OCI-LY7 (cell line): ENCODE measurements around the gene UBE3C.

Experiments used
- EZH2phosphoT487 ChIP-seq: fragments of 200-600 bp; sonication (generic); IDR thresholded peaks from 2 replicates; pipeline ENCODE4 v1.6.1; 2018; ENCODE audit warnings: low read depth, borderline replicate concordance, mild to moderate bottlenecking, mixed run types, antibody characterized with exemption, low read length, moderate library complexity, mixed read lengths
- TF ChIP-seq, protein P1 (sequence below): fragments of 200-600 bp; sonication (generic); conservative IDR thresholded peaks from 2 replicates; pipeline ENCODE4 v1.5.1; 2014; ENCODE audit warnings: mild to moderate bottlenecking, antibody characterized with exemption, low read length, moderate library complexity, mixed read lengths

DNA sequence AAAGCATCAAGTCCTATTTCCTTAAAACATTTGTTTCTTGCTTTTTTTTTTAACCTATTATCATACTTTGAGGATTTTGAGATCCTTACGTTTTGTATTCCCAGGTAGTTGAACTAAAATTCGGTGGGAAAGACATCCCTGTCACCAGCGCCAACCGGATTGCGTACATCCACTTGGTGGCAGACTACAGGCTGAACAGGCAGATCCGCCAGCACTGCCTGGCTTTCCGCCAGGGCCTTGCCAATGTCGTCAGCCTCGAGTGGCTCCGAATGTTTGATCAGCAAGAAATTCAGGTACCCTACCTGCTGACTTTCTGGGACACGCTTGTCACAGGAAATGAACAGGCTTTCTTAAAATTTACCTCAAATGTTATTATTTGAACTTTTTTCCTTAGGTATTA is 115.1 kb downstream of the UBE3C start:
- TF ChIP-seq, protein P1, sequence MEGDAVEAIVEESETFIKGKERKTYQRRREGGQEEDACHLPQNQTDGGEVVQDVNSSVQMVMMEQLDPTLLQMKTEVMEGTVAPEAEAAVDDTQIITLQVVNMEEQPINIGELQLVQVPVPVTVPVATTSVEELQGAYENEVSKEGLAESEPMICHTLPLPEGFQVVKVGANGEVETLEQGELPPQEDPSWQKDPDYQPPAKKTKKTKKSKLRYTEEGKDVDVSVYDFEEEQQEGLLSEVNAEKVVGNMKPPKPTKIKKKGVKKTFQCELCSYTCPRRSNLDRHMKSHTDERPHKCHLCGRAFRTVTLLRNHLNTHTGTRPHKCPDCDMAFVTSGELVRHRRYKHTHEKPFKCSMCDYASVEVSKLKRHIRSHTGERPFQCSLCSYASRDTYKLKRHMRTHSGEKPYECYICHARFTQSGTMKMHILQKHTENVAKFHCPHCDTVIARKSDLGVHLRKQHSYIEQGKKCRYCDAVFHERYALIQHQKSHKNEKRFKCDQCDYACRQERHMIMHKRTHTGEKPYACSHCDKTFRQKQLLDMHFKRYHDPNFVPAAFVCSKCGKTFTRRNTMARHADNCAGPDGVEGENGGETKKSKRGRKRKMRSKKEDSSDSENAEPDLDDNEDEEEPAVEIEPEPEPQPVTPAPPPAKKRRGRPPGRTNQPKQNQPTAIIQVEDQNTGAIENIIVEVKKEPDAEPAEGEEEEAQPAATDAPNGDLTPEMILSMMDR: no peak
- TF ChIP-seq EZH2phosphoT487: no peak
